GM12872 (cell line): ENCODE data around the gene PRKRA.

Experiments used
- TF ChIP-seq, protein P1 (sequence below): IDR thresholded peaks from 3 replicates; pipeline ENCODE4 v1.5.1; 2011; ENCODE audit warnings: low read depth, mild to moderate bottlenecking, low read length, moderate library complexity; ENCODE audit not compliant: insufficient read depth

PRKRA gene

DNA sequence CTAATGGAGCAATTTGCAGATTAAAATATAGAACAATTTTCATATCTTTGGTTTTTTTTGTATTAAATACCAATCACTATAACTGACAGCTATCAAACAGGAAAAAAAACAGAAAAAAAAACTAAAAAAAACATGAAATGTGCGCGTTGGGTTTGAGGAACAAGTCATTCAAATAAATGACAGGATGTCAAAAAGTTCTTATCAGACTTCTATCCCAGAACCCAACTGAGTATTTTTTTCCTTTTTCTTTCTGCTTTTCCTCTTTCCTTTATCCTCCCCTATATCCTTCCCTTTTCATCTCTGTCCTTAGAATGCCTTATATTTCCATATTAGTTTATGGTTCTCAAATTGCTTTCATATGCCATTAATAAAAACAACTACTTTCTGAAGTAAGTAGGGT lies 14.3 kb downstream of the PRKRA start:
- TF ChIP-seq, protein P1, sequence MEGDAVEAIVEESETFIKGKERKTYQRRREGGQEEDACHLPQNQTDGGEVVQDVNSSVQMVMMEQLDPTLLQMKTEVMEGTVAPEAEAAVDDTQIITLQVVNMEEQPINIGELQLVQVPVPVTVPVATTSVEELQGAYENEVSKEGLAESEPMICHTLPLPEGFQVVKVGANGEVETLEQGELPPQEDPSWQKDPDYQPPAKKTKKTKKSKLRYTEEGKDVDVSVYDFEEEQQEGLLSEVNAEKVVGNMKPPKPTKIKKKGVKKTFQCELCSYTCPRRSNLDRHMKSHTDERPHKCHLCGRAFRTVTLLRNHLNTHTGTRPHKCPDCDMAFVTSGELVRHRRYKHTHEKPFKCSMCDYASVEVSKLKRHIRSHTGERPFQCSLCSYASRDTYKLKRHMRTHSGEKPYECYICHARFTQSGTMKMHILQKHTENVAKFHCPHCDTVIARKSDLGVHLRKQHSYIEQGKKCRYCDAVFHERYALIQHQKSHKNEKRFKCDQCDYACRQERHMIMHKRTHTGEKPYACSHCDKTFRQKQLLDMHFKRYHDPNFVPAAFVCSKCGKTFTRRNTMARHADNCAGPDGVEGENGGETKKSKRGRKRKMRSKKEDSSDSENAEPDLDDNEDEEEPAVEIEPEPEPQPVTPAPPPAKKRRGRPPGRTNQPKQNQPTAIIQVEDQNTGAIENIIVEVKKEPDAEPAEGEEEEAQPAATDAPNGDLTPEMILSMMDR = no peak

DNA sequence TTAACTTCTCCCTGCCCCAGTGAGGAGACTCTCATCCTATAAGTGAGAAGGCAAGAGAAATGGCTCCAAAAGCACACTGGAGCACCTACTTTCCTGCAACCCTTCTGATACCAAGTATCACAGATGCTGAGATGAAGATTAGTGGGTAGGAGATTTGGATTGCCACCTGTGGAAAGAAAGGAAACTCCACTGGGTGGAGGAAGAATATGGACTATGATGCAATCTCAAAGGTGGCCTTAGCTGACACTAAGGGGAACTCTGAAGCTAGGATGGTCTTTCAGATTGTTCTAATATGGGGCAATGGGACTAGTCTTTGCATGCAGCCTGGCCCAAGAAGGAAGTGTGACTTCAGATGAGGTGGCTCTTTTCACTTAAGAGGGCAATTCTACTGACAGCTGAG lies 21.6 kb downstream of the PRKRA start:
- TF ChIP-seq, protein P1 = no peak

DNA sequence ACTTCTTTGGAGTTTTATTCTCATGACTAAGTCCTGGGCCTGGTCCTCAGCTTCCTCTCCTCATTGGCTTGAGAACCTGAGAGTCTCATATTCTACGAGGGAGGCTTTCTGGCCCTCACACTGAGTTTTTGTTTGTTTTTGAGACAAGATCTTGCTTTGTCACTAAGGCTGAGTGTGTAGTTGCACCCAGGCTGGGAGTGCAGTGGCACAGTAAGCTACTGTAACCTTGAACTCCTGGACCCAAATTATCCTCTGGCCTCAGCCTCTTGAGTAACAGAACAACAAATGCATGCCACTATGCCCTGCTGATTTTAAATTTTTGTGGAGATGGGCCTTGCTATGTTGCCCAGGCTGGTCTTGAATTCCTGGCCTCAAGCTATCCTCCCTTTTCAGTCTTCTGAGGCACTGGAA lies 22.6 kb downstream of the PRKRA start:
- TF ChIP-seq, protein P1 = no peak

DNA sequence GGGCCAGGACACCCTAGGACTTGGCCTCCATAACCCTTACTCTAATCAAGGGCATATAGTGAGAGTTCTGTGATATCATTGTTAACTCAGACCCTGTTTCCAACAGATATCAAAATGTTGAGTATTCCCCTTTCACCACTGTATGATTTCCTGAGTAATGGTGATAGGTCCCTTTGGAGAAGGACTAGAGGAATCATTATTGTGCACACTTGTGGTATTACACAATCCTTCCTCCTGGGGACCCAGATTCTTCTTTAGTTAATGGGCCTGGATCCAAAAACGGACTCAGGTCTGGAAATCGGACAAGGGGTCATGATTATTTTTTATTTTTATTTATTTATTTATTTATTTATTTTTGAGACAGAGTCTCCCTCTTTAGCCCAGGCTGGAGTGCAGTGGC lies 23.5 kb downstream of the PRKRA start:
- TF ChIP-seq, protein P1 = no peak

DNA sequence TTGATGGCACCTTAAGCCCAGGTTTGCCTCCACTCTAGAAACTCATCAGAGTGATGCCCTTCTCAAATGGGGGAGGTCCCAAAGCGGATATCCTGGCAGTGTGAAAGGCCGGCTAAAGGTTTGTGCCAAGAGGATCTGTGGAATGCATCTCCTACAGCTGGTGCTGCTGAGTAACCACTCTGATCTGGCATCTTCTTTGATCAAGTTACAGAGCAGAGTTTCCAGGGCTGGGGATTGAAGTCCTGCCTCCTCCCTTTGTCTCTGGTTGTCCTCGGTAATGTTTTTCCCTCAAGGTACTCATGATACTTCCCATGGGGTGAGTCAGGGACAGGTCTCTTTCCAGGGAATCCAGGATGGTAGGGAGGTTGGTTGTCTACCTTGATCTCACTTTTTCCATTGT lies 24.6 kb downstream of the PRKRA start:
- TF ChIP-seq, protein P1 = no peak

DNA sequence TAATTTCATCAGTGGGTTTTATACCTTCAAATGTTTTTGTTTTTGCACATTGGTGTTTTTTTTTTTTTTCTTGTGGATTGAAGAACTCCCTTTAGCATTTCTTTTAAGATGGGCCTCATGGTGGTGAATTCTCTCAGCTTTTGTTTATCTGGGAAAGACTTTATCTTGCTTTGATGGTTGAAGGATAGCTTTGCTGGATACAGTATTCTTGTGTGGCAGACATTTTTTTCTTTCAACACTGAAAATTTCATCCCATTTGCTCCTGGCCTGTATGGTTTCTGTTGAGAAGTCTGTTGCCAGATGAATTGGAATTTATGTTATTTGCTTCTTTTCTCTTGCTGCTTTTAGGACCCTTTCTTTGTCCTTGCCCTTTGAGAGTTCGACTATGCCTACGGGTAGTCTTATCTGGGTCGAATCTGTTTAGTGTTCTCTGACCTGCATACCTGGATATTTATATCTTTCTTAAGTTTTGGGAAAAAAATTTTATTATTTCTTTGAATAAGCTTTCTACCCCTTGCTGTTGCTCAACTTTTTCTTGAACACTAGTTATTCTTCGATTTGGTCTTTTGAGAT lies 25.6 kb downstream of the PRKRA start:
- TF ChIP-seq, protein P1 = no peak

DNA sequence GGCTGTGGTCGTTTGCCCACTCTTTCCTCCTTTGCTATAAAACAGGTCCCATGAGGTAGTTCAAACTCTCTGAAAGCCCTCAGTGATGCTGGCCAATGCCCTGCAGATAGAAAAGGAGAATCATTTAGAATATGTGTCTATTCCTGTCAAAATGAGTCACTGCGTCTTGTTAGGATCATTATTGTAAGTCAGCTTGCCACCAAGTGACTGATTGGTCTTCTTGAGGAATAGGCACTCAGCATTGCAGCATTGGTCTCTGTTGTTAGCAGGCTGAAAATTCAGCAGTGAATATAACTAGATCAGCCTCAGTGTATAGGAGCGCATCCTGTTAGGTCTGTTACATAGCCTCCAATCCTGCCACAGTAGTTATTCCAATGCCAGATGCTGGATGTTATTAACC lies 28.9 kb downstream of the PRKRA start:
- TF ChIP-seq, protein P1 = no peak
